ENCODE data around the gene DYNLT1. TPM values are rescaled to one million over a fixed set of nuclear protein-coding genes. Genes with fewer than 3 reads are reported as not detected.
"Not testable (repeated sequence)": the region's sequence is repeated elsewhere in the genome, so short reads cannot be mapped to it uniquely, and the experiment has no call there.

The DYNLT1 gene
- total RNA-seq, 1 donor: 54.3 TPM

DNA sequence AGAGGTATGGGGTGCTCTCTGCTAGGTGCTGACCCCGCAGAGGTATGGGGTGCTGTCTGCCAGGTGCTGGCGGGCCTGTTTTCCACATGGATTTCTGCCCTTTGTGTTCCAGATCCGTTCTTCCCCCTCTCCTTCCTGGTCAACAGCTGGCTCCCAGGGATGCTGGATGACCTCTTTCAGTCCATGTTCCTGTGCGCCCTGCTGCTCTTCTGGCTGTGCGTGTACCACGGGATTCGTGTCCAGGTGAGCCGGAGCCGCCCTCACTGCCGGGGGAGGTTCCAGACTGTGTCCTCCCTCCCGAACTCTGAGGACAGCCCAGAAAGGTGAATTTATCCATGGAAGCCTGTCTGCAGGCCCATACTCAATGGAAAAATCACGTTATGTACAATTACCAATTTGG, 36.3 kb downstream of the DYNLT1 start:
- DNase-seq (ENCODE audit: insufficient read length, low spot score, missing footprints): no peak
- Histone ChIP-seq H3K4me1 (ENCODE audit: insufficient read depth, low read length) (no peaks in the 10 kb centered on the region), H3K4me2 (ENCODE audit: insufficient read depth, low read length) (no peak overlapping the region), H4K20me1 (ENCODE audit: insufficient read depth, low read length) (peaks cover 3% of the 10 kb centered on the region), H3K4me3 (ENCODE audit: insufficient read depth, low read length) (no peak overlapping the region), H3K27me3 (ENCODE audit: insufficient read depth, low read length) (no peaks in the 10 kb centered on the region), H3K36me3 (ENCODE audit: insufficient read depth, low read length) (peaks cover 63% of the 10 kb centered on the region), H3K9me3 (ENCODE audit: low read depth, low read length) (no peaks in the 10 kb centered on the region), H2AFZ (ENCODE audit: low read length) (no peak overlapping the region), H3K79me2 (ENCODE audit: insufficient read depth, low read length) (peaks cover 5% of the 10 kb centered on the region), H3K27ac (ENCODE audit: low read depth, low read length) (no peak overlapping the region)
- TF ChIP-seq, protein P1, sequence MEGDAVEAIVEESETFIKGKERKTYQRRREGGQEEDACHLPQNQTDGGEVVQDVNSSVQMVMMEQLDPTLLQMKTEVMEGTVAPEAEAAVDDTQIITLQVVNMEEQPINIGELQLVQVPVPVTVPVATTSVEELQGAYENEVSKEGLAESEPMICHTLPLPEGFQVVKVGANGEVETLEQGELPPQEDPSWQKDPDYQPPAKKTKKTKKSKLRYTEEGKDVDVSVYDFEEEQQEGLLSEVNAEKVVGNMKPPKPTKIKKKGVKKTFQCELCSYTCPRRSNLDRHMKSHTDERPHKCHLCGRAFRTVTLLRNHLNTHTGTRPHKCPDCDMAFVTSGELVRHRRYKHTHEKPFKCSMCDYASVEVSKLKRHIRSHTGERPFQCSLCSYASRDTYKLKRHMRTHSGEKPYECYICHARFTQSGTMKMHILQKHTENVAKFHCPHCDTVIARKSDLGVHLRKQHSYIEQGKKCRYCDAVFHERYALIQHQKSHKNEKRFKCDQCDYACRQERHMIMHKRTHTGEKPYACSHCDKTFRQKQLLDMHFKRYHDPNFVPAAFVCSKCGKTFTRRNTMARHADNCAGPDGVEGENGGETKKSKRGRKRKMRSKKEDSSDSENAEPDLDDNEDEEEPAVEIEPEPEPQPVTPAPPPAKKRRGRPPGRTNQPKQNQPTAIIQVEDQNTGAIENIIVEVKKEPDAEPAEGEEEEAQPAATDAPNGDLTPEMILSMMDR (IDR thresholded peaks at IDR 0.05; ENCODE audit: extremely low read depth, low read depth, low read length): no peak

DNA sequence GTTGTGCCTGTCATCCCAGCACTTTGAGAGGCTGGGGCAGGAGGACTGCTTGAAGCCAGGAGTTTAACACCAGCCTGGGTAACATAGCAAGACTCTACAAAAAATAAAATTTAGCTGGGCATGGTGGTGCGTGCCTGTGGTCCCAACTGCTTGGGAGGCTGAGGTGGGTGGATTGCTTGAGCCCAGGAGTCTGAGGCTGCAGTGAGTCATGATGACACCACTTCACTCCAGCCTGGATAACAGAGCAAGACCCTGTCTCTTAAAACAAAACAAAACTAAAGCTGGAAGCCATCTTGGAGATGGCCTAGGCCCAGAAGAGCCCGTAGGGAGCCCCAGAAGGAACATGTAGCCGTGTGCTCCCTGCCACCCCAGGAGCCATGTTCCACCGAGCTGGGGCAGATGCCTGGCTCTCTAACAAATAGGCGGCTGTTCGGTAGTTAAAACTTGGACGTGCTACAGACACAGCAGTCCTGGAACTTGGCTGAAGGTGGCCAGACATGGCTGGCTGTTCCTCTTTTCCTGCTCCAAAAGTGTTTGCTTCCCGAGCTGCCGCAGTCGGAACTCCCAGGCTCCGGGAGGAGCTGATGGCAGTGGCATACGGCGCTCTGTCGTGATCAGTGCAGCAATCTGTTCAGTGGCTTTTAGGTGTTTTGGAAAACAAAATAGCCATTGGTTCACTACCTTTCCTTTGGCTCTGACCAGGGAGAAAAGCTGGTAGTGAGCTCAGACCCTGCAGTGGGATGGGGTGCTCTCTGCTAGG, 37.0 kb downstream of the DYNLT1 start:
- Histone ChIP-seq H3K36me3 (ENCODE audit: insufficient read depth, low read length) (peaks cover 58% of the 10 kb centered on the region), H3K27ac (ENCODE audit: low read depth, low read length) (no peak overlapping the region), H3K27me3 (ENCODE audit: insufficient read depth, low read length) (no peaks in the 10 kb centered on the region), H3K4me3 (ENCODE audit: insufficient read depth, low read length) (no peak overlapping the region), H4K20me1 (ENCODE audit: insufficient read depth, low read length) (peaks cover 5% of the 10 kb centered on the region), H3K4me2 (ENCODE audit: insufficient read depth, low read length) (no peak overlapping the region), H3K9me3 (ENCODE audit: low read depth, low read length) (no peaks in the 10 kb centered on the region), H2AFZ (ENCODE audit: low read length) (no peak overlapping the region), H3K4me1 (ENCODE audit: insufficient read depth, low read length) (no peaks in the 10 kb centered on the region), H3K79me2 (ENCODE audit: insufficient read depth, low read length) (peaks cover 5% of the 10 kb centered on the region)
- TF ChIP-seq, protein P1 (IDR thresholded peaks at IDR 0.05; ENCODE audit: extremely low read depth, low read depth, low read length): no peak
- DNase-seq (ENCODE audit: insufficient read length, low spot score, missing footprints): no peak

DNA sequence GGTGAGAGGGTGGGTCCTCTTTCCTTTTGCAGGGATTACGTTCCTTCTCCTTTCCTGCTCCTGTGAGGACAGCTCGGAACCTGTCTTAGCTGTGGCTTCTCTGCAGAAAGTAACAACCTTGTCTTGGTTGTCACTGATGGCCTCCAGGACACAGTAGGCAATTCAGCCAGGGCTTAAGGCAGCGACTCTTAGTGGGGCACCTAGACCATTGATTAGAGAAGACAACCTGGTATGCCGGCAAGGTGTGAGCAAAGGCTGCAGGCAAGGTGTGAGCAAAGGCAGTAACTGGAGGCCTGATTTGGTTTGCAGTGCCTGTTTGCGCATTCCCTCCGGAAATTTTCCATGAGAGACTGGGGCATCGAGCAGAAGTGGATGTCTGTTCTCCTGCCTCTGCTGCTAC, 37.6 kb downstream of the DYNLT1 start:
- Histone ChIP-seq H3K4me3 (ENCODE audit: insufficient read depth, low read length) (no peak overlapping the region), H3K27ac (ENCODE audit: low read depth, low read length) (no peak overlapping the region), H3K79me2 (ENCODE audit: insufficient read depth, low read length) (peaks cover 5% of the 10 kb centered on the region), H3K9me3 (ENCODE audit: low read depth, low read length) (no peaks in the 10 kb centered on the region), H3K4me2 (ENCODE audit: insufficient read depth, low read length) (no peak overlapping the region), H2AFZ (ENCODE audit: low read length) (no peak overlapping the region), H4K20me1 (ENCODE audit: insufficient read depth, low read length) (peaks cover 5% of the 10 kb centered on the region), H3K4me1 (ENCODE audit: insufficient read depth, low read length) (no peaks in the 10 kb centered on the region), H3K27me3 (ENCODE audit: insufficient read depth, low read length) (no peaks in the 10 kb centered on the region), H3K36me3 (ENCODE audit: insufficient read depth, low read length) (peaks cover 59% of the 10 kb centered on the region)
- DNase-seq (ENCODE audit: insufficient read length, low spot score, missing footprints): no peak
- TF ChIP-seq, protein P1 (IDR thresholded peaks at IDR 0.05; ENCODE audit: extremely low read depth, low read depth, low read length): no peak

DNA sequence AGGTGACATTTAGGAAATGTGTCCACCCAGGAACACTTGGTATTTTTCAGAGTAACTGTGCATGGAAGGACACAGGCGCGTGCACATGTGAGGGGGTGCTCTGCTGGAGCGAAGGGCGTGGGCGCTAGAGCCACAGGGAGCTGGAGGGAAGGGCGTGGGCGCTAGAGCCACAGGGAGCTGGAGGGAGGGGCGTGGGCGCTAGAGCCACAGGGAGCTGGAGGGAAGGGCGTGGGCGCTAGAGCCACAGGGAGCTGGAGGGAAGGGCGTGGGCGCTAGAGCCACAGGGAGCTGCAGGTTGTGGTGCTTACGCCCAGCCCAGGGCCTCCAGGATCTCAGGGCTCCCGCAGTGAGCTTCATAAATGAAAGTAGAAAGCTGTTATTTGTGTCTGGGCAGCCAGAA, 38.5 kb downstream of the DYNLT1 start:
- H3K4me2 ChIP-seq (ENCODE audit: insufficient read depth, low read length); H3K9me3 ChIP-seq (ENCODE audit: low read depth, low read length); H3K4me3 ChIP-seq (ENCODE audit: insufficient read depth, low read length); H3K4me1 ChIP-seq (ENCODE audit: insufficient read depth, low read length); H2AFZ ChIP-seq (ENCODE audit: low read length); H3K27me3 ChIP-seq (ENCODE audit: insufficient read depth, low read length); DNase-seq (ENCODE audit: insufficient read length, low spot score, missing footprints); H4K20me1 ChIP-seq (ENCODE audit: insufficient read depth, low read length); H3K27ac ChIP-seq (ENCODE audit: low read depth, low read length); H3K79me2 ChIP-seq (ENCODE audit: insufficient read depth, low read length): not testable (repeated sequence)
- peaks cover 54% of the 10 kb centered on the region for H3K36me3 ChIP-seq (ENCODE audit: insufficient read depth, low read length)
